Measurements from ENCODE around the gene SNRNP35. TPM values are rescaled to one million over a fixed set of nuclear protein-coding genes. Genes with fewer than 3 reads are reported as not detected.
"Not testable (repeated sequence)": the region's sequence is repeated elsewhere in the genome, so short reads cannot be mapped to it uniquely, and the experiment has no call there.

Gene SNRNP35
- total and polyA plus RNA-seq, 4 donors: 9.0 to 13.3 (median 11.1) TPM

GRCh38 chr12:123428591-123428990, 29.3 kb upstream of the SNRNP35 start:
- Histone ChIP-seq H3K27ac (ENCODE audit: low read depth in 1 of 2, low read length in 2 of 2) (no peak overlapping the region), H3K4me3 (ENCODE audit: low read depth in 1 of 3, low read length in 3 of 3) (no peak overlapping the region), H3K27me3 (ENCODE audit: control insufficient read depth in 4 of 4, insufficient read depth in 4 of 4, low read length in 3 of 4) (no peaks in the 10 kb centered on the region), H3K4me1 (ENCODE audit: control insufficient read depth in 4 of 4, insufficient read depth in 4 of 4, low read length in 3 of 4) (no peaks in the 10 kb centered on the region), H3K36me3 (ENCODE audit: control insufficient read depth in 4 of 4, insufficient read depth in 3 of 4, low read depth in 1 of 4, low read length in 3 of 4) (peaks cover 0 to 7% (median 4%) of the 10 kb centered on the region in 4 donors), H3K9me3 (ENCODE audit: control insufficient read depth in 4 of 4, low read length in 3 of 4) (no peaks in the 10 kb centered on the region), H3K9ac (ENCODE audit: low read depth in 1 of 2, low read length in 2 of 2) (no peak overlapping the region)
- DNase-seq (ENCODE audit: low spot score): no peak
- 89% methylated on average over 6 of the region's 6 CpGs for WGBS
- TF ChIP-seq GABPA (IDR thresholded peaks at IDR 0.05 in 1 of 2, conservative IDR thresholded peaks at IDR 0.05 in 1 of 2): no peak
- TF ChIP-seq RAD21 (IDR thresholded peaks at IDR 0.05): no peak
- TF ChIP-seq RXRA (IDR thresholded peaks at IDR 0.05): no peak
- TF ChIP-seq YY1 (IDR thresholded peaks at IDR 0.05): no peak
- no peak for TF ChIP-seq ZBTB33 (IDR thresholded peaks at IDR 0.05)
- TF ChIP-seq HNF4G (IDR thresholded peaks at IDR 0.05): no peak
- no peak for TF ChIP-seq TAF1 (conservative IDR thresholded peaks at IDR 0.05)
- TF ChIP-seq EGR1 (IDR thresholded peaks at IDR 0.05; ENCODE audit: low read depth in 2 of 2): no peak
- TF ChIP-seq MAX (IDR thresholded peaks at IDR 0.05): no peak
- TF ChIP-seq FOXA2 (IDR thresholded peaks at IDR 0.05): no peak
- TF ChIP-seq NR2F2 (IDR thresholded peaks at IDR 0.05): no peak
- no peak for TF ChIP-seq CTCF (IDR thresholded peaks at IDR 0.05; ENCODE audit: low read depth, low read length, missing input control)
- no peak for TF ChIP-seq JUND (IDR thresholded peaks at IDR 0.05)
- TF ChIP-seq SP1 (IDR thresholded peaks at IDR 0.05): no peak
- TF ChIP-seq ATF3 (IDR thresholded peaks at IDR 0.05): no peak
- no peak for TF ChIP-seq HNF4A (conservative IDR thresholded peaks at IDR 0.05)
- TF ChIP-seq FOXA1 (IDR thresholded peaks at IDR 0.05): no peak
- TF ChIP-seq REST (IDR thresholded peaks at IDR 0.05): no peak

GRCh38 chr12:123429101-123429500, 28.8 kb upstream of the SNRNP35 start:
- 96% methylated on average over 8 of the region's 8 CpGs for WGBS
- H3K27me3 ChIP-seq (ENCODE audit: control insufficient read depth in 4 of 4, insufficient read depth in 4 of 4, low read length in 3 of 4); H3K36me3 ChIP-seq (ENCODE audit: control insufficient read depth in 4 of 4, insufficient read depth in 3 of 4, low read depth in 1 of 4, low read length in 3 of 4); H3K4me3 ChIP-seq (ENCODE audit: low read depth in 1 of 3, low read length in 3 of 3); H3K9me3 ChIP-seq (ENCODE audit: control insufficient read depth in 4 of 4, low read length in 3 of 4); H3K27ac ChIP-seq (ENCODE audit: low read depth in 1 of 2, low read length in 2 of 2); H3K9ac ChIP-seq (ENCODE audit: low read depth in 1 of 2, low read length in 2 of 2); DNase-seq (ENCODE audit: low spot score); H3K4me1 ChIP-seq (ENCODE audit: control insufficient read depth in 4 of 4, insufficient read depth in 4 of 4, low read length in 3 of 4): not testable (repeated sequence)

- H3K9me3 ChIP-seq (ENCODE audit: control insufficient read depth in 4 of 4, low read length in 3 of 4); H3K36me3 ChIP-seq (ENCODE audit: control insufficient read depth in 4 of 4, insufficient read depth in 3 of 4, low read depth in 1 of 4, low read length in 3 of 4); DNase-seq (ENCODE audit: low spot score); H3K4me3 ChIP-seq (ENCODE audit: low read depth in 1 of 3, low read length in 3 of 3); H3K27me3 ChIP-seq (ENCODE audit: control insufficient read depth in 4 of 4, insufficient read depth in 4 of 4, low read length in 3 of 4); H3K9ac ChIP-seq (ENCODE audit: low read depth in 1 of 2, low read length in 2 of 2): not testable (repeated sequence)
- Histone ChIP-seq H3K4me1 (ENCODE audit: control insufficient read depth in 4 of 4, insufficient read depth in 4 of 4, low read length in 3 of 4) (peaks cover 0 to 19% (median 13%) of the 10 kb centered on the region in 4 donors), H3K27ac (ENCODE audit: low read depth in 1 of 2, low read length in 2 of 2) (peak overlapping the region in 1 of 2 donors; percentile 7)
- 82% methylated on average over 15 of the region's 15 CpGs for WGBS
Measured at GRCh38 chr12:123431951-123432817, 25.8 kb upstream of the SNRNP35 start.
